Liver (tissue), 3 donors: ENCODE results near the gene TERT.

ENCODE experiments used
- FOXA1 ChIP-seq: IDR thresholded peaks from 2 replicates; pipeline ENCODE4 v1.6.1; 2016; ENCODE audit warnings: antibody characterized with exemption
- GABPA ChIP-seq, 2 donors: IDR thresholded peaks in 1 of 2; conservative IDR thresholded peaks in 1 of 2; 2 replicates each; pipeline ENCODE4 v1.6.1; 2016; ENCODE audit warnings: antibody characterized with exemption in 2 of 2, mild to moderate bottlenecking in 1 of 2, moderate library complexity in 1 of 2
- RAD21 ChIP-seq, 2 donors: IDR thresholded peaks; 2 replicates each; pipeline ENCODE4 v1.6.1; 2016; ENCODE audit warnings: antibody characterized with exemption in 2 of 2, mild to moderate bottlenecking in 2 of 2
- RXRA ChIP-seq, 2 donors: IDR thresholded peaks; 2 replicates each; pipeline ENCODE4 v1.6.1; 2017 to 2018; ENCODE audit warnings: antibody characterized with exemption in 2 of 2, mild to moderate bottlenecking in 1 of 2
- SP1 ChIP-seq: IDR thresholded peaks from 2 replicates; pipeline ENCODE4 v1.6.1; 2018; ENCODE audit warnings: antibody characterized with exemption, mild to moderate bottlenecking
- YY1 ChIP-seq: IDR thresholded peaks from 2 replicates; pipeline ENCODE4 v1.6.1; 2016; ENCODE audit warnings: antibody characterized with exemption, mild to moderate bottlenecking
- TF ChIP-seq, protein P1 (sequence below): fragments of 150-350 bp; IDR thresholded peaks from 2 replicates; pipeline ENCODE4 v1.5.1; 2017; ENCODE audit warnings: improper control_type of control experiment, low read depth, low read length; ENCODE audit not compliant: missing input control
- TF ChIP-seq, protein P2 (sequence below): IDR thresholded peaks from 2 replicates; pipeline ENCODE4 v1.6.1; 2016; ENCODE audit warnings: antibody characterized with exemption, mild to moderate bottlenecking
- TF ChIP-seq, protein P3 (sequence below): IDR thresholded peaks from 2 replicates; pipeline ENCODE4 v1.6.1; 2016; ENCODE audit warnings: antibody characterized with exemption
- TF ChIP-seq, protein P4 (sequence below): IDR thresholded peaks from 2 replicates; pipeline ENCODE4 v1.6.1; 2016; ENCODE audit warnings: antibody characterized with exemption
- donor health status: healthy.
- donor health status: healthy.

DNA sequence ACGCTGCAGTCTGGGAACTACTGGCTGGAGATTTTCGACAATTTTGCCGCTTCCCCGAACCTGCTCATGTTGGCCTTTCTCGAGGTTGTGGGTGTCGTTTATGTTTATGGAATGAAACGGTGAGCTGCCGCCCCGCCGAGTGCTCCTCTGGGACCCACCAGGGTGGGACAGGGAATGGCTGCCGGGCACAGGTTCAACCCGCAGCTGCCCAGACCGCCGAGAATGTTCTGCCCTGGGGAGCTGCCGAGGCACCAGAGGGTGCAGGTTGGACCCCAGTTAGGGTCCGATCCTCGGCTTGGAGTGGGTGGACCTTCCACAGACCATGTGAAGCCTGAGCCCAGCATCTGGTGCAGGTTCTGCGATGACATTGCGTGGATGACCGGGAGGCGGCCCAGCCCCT is 50.6 kb downstream of the TERT start:
- TF ChIP-seq, protein P1, sequence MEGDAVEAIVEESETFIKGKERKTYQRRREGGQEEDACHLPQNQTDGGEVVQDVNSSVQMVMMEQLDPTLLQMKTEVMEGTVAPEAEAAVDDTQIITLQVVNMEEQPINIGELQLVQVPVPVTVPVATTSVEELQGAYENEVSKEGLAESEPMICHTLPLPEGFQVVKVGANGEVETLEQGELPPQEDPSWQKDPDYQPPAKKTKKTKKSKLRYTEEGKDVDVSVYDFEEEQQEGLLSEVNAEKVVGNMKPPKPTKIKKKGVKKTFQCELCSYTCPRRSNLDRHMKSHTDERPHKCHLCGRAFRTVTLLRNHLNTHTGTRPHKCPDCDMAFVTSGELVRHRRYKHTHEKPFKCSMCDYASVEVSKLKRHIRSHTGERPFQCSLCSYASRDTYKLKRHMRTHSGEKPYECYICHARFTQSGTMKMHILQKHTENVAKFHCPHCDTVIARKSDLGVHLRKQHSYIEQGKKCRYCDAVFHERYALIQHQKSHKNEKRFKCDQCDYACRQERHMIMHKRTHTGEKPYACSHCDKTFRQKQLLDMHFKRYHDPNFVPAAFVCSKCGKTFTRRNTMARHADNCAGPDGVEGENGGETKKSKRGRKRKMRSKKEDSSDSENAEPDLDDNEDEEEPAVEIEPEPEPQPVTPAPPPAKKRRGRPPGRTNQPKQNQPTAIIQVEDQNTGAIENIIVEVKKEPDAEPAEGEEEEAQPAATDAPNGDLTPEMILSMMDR: no peak
- TF ChIP-seq YY1 (no peak), RXRA (IDR thresholded peaks at IDR 0.05) (no peak), RAD21 (IDR thresholded peaks at IDR 0.05) (no peak), FOXA1 (no peak), SP1 (no peak), GABPA (IDR thresholded peaks at IDR 0.05 in 1 of 2, conservative IDR thresholded peaks at IDR 0.05 in 1 of 2) (no peak)
- TF ChIP-seq, protein P2, sequence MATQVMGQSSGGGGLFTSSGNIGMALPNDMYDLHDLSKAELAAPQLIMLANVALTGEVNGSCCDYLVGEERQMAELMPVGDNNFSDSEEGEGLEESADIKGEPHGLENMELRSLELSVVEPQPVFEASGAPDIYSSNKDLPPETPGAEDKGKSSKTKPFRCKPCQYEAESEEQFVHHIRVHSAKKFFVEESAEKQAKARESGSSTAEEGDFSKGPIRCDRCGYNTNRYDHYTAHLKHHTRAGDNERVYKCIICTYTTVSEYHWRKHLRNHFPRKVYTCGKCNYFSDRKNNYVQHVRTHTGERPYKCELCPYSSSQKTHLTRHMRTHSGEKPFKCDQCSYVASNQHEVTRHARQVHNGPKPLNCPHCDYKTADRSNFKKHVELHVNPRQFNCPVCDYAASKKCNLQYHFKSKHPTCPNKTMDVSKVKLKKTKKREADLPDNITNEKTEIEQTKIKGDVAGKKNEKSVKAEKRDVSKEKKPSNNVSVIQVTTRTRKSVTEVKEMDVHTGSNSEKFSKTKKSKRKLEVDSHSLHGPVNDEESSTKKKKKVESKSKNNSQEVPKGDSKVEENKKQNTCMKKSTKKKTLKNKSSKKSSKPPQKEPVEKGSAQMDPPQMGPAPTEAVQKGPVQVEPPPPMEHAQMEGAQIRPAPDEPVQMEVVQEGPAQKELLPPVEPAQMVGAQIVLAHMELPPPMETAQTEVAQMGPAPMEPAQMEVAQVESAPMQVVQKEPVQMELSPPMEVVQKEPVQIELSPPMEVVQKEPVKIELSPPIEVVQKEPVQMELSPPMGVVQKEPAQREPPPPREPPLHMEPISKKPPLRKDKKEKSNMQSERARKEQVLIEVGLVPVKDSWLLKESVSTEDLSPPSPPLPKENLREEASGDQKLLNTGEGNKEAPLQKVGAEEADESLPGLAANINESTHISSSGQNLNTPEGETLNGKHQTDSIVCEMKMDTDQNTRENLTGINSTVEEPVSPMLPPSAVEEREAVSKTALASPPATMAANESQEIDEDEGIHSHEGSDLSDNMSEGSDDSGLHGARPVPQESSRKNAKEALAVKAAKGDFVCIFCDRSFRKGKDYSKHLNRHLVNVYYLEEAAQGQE: no peak
- TF ChIP-seq, protein P3, sequence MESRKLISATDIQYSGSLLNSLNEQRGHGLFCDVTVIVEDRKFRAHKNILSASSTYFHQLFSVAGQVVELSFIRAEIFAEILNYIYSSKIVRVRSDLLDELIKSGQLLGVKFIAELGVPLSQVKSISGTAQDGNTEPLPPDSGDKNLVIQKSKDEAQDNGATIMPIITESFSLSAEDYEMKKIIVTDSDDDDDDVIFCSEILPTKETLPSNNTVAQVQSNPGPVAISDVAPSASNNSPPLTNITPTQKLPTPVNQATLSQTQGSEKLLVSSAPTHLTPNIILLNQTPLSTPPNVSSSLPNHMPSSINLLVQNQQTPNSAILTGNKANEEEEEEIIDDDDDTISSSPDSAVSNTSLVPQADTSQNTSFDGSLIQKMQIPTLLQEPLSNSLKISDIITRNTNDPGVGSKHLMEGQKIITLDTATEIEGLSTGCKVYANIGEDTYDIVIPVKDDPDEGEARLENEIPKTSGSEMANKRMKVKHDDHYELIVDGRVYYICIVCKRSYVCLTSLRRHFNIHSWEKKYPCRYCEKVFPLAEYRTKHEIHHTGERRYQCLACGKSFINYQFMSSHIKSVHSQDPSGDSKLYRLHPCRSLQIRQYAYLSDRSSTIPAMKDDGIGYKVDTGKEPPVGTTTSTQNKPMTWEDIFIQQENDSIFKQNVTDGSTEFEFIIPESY: no peak
- TF ChIP-seq, protein P4, sequence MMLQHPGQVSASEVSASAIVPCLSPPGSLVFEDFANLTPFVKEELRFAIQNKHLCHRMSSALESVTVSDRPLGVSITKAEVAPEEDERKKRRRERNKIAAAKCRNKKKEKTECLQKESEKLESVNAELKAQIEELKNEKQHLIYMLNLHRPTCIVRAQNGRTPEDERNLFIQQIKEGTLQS: no peak
